Fibroblast of pulmonary artery (primary cell): ENCODE data around the gene MYH9.

Experiments used
- DNase-seq: peaks from one replicate; pipeline ENCODE4 v3.0.0-alpha.2; 2010; ENCODE audit warnings: low read depth
- H3K4me3 ChIP-seq: replicated peaks from 2 replicates; pipeline ENCODE4 v1.5.1; 2011; ENCODE audit warnings: low read depth, mild to moderate bottlenecking, control low read depth, low read length, moderate library complexity
- CTCF ChIP-seq: IDR thresholded peaks from 2 replicates; pipeline ENCODE4 v1.5.1; 2011; ENCODE audit warnings: mild to moderate bottlenecking, control low read depth, low read length, inconsistent platforms; ENCODE audit errors: missing control alignments

MYH9 gene

GRCh38 chr22:36334081-36334820, 53.5 kb downstream of the MYH9 start:
- peak; percentile 10 for TF ChIP-seq CTCF
- no peak for DNase-seq
- no peak overlapping the region for H3K4me3 ChIP-seq

GRCh38 chr22:36333644-36334043, 54.1 kb downstream of the MYH9 start:
- no peak overlapping the region for H3K4me3 ChIP-seq
- no peak for TF ChIP-seq CTCF
- DNase-seq, result no peak

- peak; percentile 73 for DNase-seq
- no peak for TF ChIP-seq CTCF
- H3K4me3 ChIP-seq, result no peak overlapping the region
Observed at GRCh38 chr22:36332623-36333332, 55.0 kb downstream of the MYH9 start.

GRCh38 chr22:36331912-36332622, 55.7 kb downstream of the MYH9 start:
- no peak for TF ChIP-seq CTCF
- no peak overlapping the region for H3K4me3 ChIP-seq
- no peak for DNase-seq

GRCh38 chr22:36331306-36331911, 56.4 kb downstream of the MYH9 start:
- no peak for TF ChIP-seq CTCF
- H3K4me3 ChIP-seq, result no peak overlapping the region
- DNase-seq, result peak; percentile 96

GRCh38 chr22:36330655-36331305, 57.0 kb downstream of the MYH9 start:
- TF ChIP-seq CTCF, result no peak
- no peak overlapping the region for H3K4me3 ChIP-seq
- DNase-seq, result peak; percentile 83
